Muscle layer of duodenum (tissue), 2 donors: Measurements from ENCODE around the gene PAX5.

Source experiments
- H3K27ac ChIP-seq: one replicate; pipeline ENCODE4 v1.7.0; 2013; ENCODE audit warnings: mild to moderate bottlenecking, low read length
- H3K27me3 ChIP-seq: one replicate; pipeline ENCODE4 v1.7.0; 2013; ENCODE audit warnings: low read depth, mild to moderate bottlenecking, control low read depth, low read length
- H3K36me3 ChIP-seq, 2 donors: one replicate each; pipeline ENCODE4 v1.7.0; 2013; ENCODE audit warnings: low read length in 2 of 2, control low read depth in 1 of 2, mild to moderate bottlenecking in 1 of 2; ENCODE audit not compliant: insufficient read depth in 2 of 2, control insufficient read depth in 1 of 2
- H3K4me1 ChIP-seq, 2 donors: one replicate each; pipeline ENCODE4 v1.7.0; 2013; ENCODE audit warnings: low read length in 2 of 2, mild to moderate bottlenecking in 2 of 2, control low read depth in 1 of 2, moderate library complexity in 1 of 2; ENCODE audit not compliant: insufficient read depth in 2 of 2, control insufficient read depth in 1 of 2
- H3K4me3 ChIP-seq, 2 donors: one replicate each; pipeline ENCODE4 v1.7.0; 2013; ENCODE audit warnings: low read length in 2 of 2, low read depth in 1 of 2, mild to moderate bottlenecking in 1 of 2
- H3K9me3 ChIP-seq, 2 donors: one replicate each; pipeline ENCODE4 v1.7.0; 2013; ENCODE audit warnings: low read length in 2 of 2, control low read depth in 1 of 2, mild to moderate bottlenecking in 1 of 2; ENCODE audit not compliant: control insufficient read depth in 1 of 2
- donor health status: healthy.

PAX5 gene

DNA sequence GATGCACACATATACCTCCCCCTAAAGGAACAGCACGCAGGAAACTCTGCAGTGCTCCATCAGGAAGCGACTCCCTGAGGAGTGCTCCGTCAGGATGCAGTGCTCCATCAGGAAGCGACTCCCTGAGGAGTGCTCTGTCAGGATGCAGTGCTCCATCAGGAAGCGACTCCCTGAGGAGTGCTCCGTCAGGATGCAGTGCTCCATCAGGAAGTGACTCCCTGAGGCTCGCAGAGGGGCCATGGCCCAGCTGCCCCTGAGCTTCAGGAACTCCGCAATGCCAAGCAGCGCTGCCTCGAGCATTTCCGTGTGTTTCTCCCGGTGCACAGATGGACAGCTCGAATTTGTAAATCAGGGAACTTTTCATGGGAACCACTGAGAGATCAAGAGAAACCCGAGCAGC lies 88.1 kb downstream of the PAX5 start:
- Histone ChIP-seq H3K9me3 (no peaks in the 10 kb centered on the region), H3K4me3 (no peak overlapping the region), H3K36me3 (no peaks in the 10 kb centered on the region), H3K27me3 (no peaks in the 10 kb centered on the region), H3K27ac (no peak overlapping the region), H3K4me1 (no peaks in the 10 kb centered on the region)

DNA sequence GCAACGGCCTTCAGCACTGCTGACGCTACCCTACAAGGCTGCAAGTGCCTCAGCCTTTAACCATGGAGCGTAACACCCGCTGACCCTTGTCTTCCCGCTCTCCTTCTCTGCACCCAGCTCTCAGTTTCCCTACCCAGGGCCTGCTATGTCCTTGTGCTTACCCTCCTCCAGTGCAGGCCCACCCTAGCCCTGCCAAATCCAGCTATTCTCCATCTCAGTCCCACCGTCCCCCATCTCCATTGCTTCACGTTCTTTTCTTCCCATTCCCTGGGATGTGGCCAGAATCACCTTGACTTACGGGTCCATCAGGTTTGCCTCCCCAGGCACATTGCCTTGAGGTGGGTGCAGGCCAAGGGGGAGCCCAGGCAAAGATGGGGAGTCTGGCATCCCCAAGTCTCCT lies 91.2 kb downstream of the PAX5 start:
- H3K4me1 ChIP-seq = no peaks in the 10 kb centered on the region
- no peaks in the 10 kb centered on the region for H3K27me3 ChIP-seq
- no peak overlapping the region for H3K4me3 ChIP-seq
- H3K36me3 ChIP-seq = no peaks in the 10 kb centered on the region
- no peak overlapping the region for H3K27ac ChIP-seq
- H3K9me3 ChIP-seq = no peaks in the 10 kb centered on the region

DNA sequence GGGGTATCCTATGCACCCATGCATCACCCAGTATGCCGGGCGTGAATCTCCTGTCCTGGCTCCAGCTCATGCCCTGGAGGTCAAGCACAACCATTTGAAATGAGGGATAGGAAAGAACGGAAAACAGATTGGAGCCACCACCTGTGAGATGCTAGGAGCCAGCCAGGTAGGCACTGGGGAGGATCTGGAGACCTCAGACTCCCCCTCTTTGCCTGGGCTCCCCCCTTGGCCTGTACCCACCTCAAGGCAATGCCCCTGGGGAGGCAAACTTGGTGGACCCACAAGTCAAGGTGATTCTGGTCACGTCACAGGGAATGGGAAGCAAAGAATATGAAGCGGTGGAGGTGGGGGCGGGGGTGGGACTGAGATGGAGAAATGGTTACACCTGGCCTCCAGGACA lies 92.6 kb downstream of the PAX5 start:
- H3K27me3 ChIP-seq = no peaks in the 10 kb centered on the region
- H3K9me3 ChIP-seq = no peaks in the 10 kb centered on the region
- H3K27ac ChIP-seq = no peak overlapping the region
- no peak overlapping the region for H3K4me3 ChIP-seq
- no peaks in the 10 kb centered on the region for H3K4me1 ChIP-seq
- H3K36me3 ChIP-seq = no peaks in the 10 kb centered on the region

DNA sequence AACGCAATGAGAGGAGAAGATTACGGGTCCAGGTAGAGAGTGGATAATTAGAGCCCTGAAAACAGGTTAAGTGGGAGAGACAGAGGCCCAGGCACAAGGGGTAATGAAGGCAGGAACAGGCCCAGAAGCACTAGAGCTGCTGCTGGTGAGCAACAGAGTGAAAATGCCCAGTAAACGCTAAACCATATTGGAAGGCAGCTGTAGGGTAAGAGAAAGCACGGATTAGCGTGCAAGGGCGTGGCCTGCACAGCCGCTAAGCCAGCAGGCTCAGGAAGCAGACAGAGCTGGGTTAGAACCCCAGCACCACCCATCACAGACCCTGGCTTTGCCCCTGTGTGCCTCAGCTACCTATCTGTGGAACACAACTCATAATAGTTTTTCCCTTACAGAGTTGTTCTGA lies 93.2 kb downstream of the PAX5 start:
- Histone ChIP-seq H3K9me3 (no peaks in the 10 kb centered on the region), H3K27me3 (no peaks in the 10 kb centered on the region), H3K4me1 (no peaks in the 10 kb centered on the region), H3K27ac (no peak overlapping the region), H3K36me3 (no peaks in the 10 kb centered on the region), H3K4me3 (no peak overlapping the region)

DNA sequence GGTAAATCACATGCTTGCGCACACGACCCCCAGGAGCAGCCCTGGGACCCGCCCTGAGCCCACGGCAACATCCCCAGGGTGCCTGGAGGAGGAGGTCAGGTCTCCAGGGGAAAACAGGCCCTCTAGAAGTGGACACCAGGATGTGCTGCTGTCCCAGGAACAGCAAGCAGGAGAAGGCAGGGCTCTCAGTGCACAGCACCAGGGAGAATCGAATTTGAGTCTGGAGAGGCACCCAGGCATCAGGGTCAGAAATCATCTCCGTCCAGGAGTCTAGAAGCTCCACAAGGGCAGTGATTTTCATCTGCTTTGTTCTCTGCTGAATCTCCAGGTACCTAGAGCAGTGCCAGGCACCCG lies 93.6 kb downstream of the PAX5 start:
- H3K4me1 ChIP-seq = no peaks in the 10 kb centered on the region
- H3K27ac ChIP-seq = no peak overlapping the region
- H3K27me3 ChIP-seq = no peaks in the 10 kb centered on the region
- H3K9me3 ChIP-seq = no peaks in the 10 kb centered on the region
- no peak overlapping the region for H3K4me3 ChIP-seq
- H3K36me3 ChIP-seq = no peaks in the 10 kb centered on the region

DNA sequence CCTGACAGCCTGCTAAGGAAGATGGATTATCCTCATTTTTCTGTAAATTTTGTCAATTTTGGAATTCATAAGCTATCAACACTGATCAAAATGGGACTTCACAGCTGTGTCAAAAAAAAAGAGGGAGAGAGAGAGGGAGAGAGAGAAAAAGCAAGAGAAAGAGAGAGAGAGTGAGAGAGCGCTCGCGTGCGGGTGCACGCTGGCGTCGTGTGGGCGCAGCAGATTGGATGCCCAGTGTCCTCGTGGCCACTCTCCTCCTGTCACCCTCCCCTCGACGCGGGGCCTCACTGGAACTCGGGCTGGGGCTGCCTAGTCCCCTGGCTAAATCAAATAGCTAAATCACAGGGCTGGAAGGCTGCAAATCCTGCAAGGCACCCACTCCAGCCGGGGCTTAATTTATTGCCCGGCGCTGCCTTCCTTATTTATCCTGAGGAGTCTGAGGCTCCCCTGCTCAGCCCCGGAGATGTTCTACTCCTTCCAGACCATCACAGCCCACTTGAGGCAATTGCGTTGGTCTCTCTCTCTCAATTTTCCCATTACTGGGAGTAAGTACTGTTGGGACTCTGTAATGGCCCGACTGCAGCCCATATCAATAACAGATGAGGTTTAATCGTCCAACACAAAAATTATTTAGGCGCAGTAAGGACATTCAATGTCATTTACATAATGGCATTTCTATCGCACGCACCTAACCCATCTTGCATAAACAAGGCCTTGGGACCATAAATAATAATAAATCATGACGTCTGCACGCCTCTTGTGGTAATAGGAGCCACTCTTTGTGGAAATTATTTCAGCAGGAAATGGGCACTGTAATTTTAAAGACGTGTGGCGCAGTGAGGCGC lies 94.2 kb downstream of the PAX5 start:
- no peaks in the 10 kb centered on the region for H3K27me3 ChIP-seq
- H3K4me1 ChIP-seq = no peaks in the 10 kb centered on the region
- no peak overlapping the region for H3K27ac ChIP-seq
- no peak overlapping the region for H3K4me3 ChIP-seq
- H3K9me3 ChIP-seq = no peaks in the 10 kb centered on the region
- H3K36me3 ChIP-seq = no peaks in the 10 kb centered on the region

DNA sequence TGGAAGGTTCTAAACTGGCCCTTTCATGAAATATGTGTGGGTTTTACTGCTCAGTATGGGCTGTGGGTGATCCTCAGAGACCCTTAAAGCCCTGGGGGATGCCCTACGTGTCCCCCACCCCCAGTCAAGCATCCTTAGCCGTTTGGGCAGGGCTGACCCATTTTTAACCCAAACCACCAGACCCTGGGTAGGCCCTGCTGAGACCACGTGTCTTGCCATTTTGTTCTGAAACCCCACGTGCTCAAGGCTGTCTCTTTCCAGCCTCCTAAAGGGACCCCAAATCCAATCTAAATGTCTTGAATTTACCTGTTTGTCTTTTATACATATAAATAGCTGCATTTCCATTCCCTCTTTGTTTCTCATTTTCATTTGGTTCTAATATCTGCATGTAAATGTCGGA lies 94.9 kb downstream of the PAX5 start:
- Histone ChIP-seq H3K27ac (no peak overlapping the region), H3K36me3 (no peaks in the 10 kb centered on the region), H3K4me1 (no peaks in the 10 kb centered on the region), H3K27me3 (no peaks in the 10 kb centered on the region), H3K9me3 (no peaks in the 10 kb centered on the region), H3K4me3 (no peak overlapping the region)

DNA sequence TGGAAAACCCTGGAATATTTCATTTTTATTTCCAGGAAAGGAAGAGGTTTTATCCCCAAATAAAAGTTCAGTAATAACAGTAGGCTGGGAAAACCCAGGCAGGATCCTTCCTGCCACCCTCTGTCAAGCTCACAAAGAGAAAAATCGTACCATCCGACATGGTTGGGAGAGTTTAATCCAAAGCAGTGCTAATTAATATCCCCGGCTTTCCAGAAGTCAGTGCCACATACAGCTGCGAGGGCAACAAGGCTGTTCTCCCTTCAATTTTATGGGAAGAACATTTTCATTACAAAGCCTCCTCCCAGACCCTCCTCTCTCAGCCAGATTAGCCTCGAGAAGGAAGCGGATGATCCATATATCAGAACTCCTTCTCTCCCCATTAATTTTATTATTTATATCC lies 95.5 kb downstream of the PAX5 start:
- no peak overlapping the region for H3K4me3 ChIP-seq
- H3K27me3 ChIP-seq = no peaks in the 10 kb centered on the region
- H3K36me3 ChIP-seq = no peaks in the 10 kb centered on the region
- no peak overlapping the region for H3K27ac ChIP-seq
- H3K4me1 ChIP-seq = no peaks in the 10 kb centered on the region
- H3K9me3 ChIP-seq = no peaks in the 10 kb centered on the region

DNA sequence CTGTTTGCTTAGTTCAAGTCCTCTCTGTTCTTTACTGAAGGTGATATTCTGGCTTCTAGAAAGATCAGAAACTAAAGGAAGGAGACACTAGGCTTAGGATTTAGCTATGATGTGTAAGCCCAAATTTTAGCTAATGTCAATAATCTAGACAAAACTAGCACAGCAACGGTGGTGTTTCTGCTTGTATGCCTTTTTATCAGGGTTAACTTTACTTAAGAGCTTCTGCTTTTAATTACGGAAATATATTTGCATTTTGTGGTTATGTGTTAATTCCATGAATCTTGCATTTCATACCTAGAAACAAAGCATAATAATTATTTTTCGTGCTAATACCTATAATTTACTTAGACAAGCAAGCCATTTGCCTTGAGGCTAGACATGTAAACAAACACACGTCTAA lies 96.1 kb downstream of the PAX5 start:
- no peak overlapping the region for H3K4me3 ChIP-seq
- no peaks in the 10 kb centered on the region for H3K4me1 ChIP-seq
- H3K27me3 ChIP-seq = no peaks in the 10 kb centered on the region

DNA sequence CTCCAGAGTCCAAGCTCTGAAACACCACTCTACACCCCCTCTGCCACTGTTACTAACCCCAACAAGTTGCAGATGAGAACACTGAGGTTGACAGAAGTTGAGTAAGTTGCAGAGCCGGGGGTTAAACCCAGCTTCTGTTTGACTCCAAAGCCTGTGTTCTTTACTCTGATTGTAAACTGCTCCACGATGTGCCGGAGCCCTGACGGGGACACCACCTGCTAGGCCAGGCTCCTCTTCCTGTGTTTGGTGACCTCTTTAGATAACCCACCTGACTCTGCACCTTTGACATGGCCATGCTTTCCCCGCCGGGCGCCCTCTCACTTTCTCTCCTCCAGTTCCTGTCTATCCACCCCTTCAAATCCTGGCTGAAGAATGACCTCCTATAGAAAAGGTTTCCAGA lies 96.7 kb downstream of the PAX5 start:
- Histone ChIP-seq H3K27ac (no peak overlapping the region), H3K4me3 (no peak overlapping the region), H3K27me3 (no peaks in the 10 kb centered on the region), H3K36me3 (no peaks in the 10 kb centered on the region), H3K4me1 (no peaks in the 10 kb centered on the region), H3K9me3 (no peaks in the 10 kb centered on the region)

More for the DNA sequence above, 96.1 kb downstream of the PAX5 start:
- H3K36me3 ChIP-seq = no peaks in the 10 kb centered on the region
- no peak overlapping the region for H3K27ac ChIP-seq
- H3K9me3 ChIP-seq = no peaks in the 10 kb centered on the region

DNA sequence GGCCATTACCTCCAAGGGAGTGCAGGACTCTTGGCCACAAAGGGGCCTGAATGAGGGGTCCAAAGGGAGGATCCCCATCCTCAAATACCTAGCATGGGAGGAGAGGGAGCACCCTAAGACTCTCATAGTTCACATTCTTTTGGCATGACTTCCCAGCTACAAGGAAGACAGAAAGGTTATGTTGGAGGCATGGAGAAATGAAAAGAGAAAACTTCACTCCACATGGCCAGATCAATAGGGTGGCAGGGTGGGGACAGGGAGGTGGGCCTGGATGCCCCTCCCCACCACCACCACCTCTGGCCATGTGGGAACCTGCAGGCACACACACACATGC lies 97.6 kb downstream of the PAX5 start:
- no peak overlapping the region for H3K4me3 ChIP-seq
- H3K27ac ChIP-seq = no peak overlapping the region
- peaks cover 0 to 4% of the 10 kb centered on the region in 2 donors for H3K9me3 ChIP-seq
- no peaks in the 10 kb centered on the region for H3K27me3 ChIP-seq
- H3K4me1 ChIP-seq = no peaks in the 10 kb centered on the region
- no peaks in the 10 kb centered on the region for H3K36me3 ChIP-seq

DNA sequence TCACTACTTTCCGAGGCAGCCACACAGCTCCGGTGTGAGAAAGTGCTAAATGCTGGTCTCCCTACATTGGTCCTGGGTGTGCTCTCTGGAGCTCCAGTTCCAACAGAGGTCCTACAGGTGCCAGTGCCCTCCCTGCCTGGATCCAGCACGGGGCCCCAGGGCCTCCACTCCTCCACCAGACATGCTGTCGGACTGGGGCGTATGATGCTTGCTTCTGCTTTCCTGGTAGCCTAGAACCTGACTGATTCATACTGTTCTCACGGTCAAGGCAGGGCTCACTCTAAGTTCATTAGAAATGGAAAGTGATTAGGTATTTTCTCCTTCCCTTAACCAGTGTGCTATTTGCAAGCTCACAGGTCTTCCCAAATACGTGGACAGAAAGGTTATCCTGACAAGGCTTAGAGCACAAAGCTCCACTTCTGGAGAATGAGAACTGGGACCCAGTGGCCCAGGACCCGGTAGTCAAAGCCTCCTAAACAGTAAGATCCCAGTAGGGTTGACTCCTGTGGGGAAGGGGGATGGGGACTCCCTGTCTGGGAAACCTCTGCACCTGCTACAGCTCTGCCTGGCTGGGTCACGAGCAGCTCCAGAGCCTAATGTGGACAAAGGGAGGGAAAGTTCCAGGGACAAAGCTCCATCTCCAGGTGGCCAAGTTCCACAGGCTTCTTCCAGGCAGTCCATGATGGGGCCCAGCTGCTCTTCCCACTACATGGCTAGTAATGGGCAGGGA lies 98.1 kb downstream of the PAX5 start:
- no peaks in the 10 kb centered on the region for H3K27me3 ChIP-seq
- no peaks in the 10 kb centered on the region for H3K36me3 ChIP-seq
- H3K27ac ChIP-seq = no peak overlapping the region
- peaks cover 0 to 4% of the 10 kb centered on the region in 2 donors for H3K9me3 ChIP-seq
- no peak overlapping the region for H3K4me3 ChIP-seq
- H3K4me1 ChIP-seq = no peaks in the 10 kb centered on the region
